ENCODE measurements around the gene BAHCC1. TPM values are rescaled to one million over a fixed set of nuclear protein-coding genes. Genes with fewer than 3 reads are reported as not detected.
A peak's percentile ranks its signal among the peaks of the same experiment; 100 is the strongest.

Gene BAHCC1
- total and polyA plus RNA-seq, 2 donors from 2014 or later = 2.6 to 20.5 TPM

DNA sequence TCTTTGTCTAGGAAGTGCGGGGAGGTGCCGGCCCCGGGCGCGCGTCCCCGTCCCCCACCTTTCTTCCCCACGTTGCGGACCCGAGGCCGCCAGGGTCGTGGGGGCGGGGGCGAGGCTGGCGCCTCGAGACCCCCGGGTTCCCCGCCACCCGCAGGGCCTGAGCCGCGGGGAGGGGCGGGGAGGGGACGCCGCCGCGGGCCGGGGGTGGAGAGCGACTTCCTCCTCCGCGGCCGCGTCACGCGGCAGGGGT lies 119.2 kb downstream of the BAHCC1 start:
- peaks cover 0 to 33% (median 3%) of the 10 kb centered on the region in 3 donors for H3K4me1 ChIP-seq (ENCODE audit: control insufficient read depth in 2 of 3, insufficient read depth in 2 of 3, low read depth in 1 of 3, low read length in 3 of 3)

DNA sequence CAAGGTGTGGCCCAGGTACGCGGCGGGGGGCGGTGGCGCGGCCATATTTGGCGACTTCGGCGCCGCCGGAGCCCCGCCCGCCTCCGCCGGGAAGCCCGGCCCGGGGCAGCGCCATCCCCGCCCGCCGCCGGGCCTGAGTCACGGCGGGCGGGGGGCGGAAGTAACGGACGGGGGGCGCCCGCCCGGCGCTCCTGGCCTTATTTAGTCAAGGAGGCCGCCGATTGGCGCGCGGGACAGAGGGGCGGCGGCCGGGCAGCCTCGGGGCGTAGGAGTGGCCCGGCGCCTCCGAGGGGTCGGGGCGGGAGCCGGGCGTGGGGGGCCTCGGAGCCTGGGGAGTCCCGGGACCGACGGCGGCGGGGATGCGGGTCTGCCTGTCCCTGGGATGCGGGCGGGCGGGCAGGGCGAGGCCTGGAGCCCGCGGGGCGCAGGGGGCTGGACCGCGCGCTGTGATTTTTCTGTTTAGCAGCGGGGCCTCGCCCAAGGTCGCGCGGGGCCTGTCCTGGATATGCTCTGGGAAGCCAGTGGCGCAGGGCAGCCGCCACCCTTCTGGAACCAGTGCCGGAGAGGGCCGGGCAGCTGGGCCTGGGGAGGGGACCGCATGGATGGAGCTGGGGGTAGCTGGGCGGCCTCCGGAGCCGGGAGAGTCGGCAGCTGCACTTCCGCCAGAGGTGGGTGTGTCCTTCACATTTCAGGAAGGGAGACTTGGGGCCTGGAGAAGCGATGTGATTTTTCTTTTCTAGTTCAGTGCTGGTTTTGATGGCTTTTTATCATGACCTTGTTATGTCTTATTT lies 119.7 kb downstream of the BAHCC1 start:
- Histone ChIP-seq H3K4me1 (ENCODE audit: control insufficient read depth in 2 of 3, insufficient read depth in 2 of 3, low read depth in 1 of 3, low read length in 3 of 3) (peaks cover 0 to 36% (median 3%) of the 10 kb centered on the region in 3 donors), H3K9me3 (ENCODE audit: control insufficient read depth in 2 of 3, insufficient read depth in 1 of 3, low read length in 3 of 3) (no peaks in the 10 kb centered on the region), H3K4me3 (ENCODE audit: low read length in 3 of 3) (peak overlapping the region; percentile 73 to 82 (median 76)), H3K9ac (ENCODE audit: low read length in 3 of 3) (peak overlapping the region; percentile 46 to 90 (median 57)), H3K27ac (ENCODE audit: low read depth in 2 of 2, low read length in 2 of 2) (peak overlapping the region; percentile 99), H3K36me3 (ENCODE audit: control insufficient read depth in 2 of 3, insufficient read depth in 3 of 3, low read length in 3 of 3) (peaks cover 10 to 20% (median 11%) of the 10 kb centered on the region in 3 donors), H3K27me3 (ENCODE audit: control insufficient read depth, insufficient read depth, low read length) (no peaks in the 10 kb centered on the region)
- FAIRE-seq (no peak), DNase-seq (peak; percentile 72 to 96 (median 87))
- TF ChIP-seq, protein P1, sequence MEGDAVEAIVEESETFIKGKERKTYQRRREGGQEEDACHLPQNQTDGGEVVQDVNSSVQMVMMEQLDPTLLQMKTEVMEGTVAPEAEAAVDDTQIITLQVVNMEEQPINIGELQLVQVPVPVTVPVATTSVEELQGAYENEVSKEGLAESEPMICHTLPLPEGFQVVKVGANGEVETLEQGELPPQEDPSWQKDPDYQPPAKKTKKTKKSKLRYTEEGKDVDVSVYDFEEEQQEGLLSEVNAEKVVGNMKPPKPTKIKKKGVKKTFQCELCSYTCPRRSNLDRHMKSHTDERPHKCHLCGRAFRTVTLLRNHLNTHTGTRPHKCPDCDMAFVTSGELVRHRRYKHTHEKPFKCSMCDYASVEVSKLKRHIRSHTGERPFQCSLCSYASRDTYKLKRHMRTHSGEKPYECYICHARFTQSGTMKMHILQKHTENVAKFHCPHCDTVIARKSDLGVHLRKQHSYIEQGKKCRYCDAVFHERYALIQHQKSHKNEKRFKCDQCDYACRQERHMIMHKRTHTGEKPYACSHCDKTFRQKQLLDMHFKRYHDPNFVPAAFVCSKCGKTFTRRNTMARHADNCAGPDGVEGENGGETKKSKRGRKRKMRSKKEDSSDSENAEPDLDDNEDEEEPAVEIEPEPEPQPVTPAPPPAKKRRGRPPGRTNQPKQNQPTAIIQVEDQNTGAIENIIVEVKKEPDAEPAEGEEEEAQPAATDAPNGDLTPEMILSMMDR (IDR thresholded peaks at IDR 0.05; ENCODE audit: borderline replicate concordance, extremely low read depth, insufficient read depth) = no peak
- intact Hi-C loops (cut with DNase I) = no loop called here

More for the DNA sequence above, 119.2 kb downstream of the BAHCC1 start:
- Histone ChIP-seq H3K9me3 (ENCODE audit: control insufficient read depth in 2 of 3, insufficient read depth in 1 of 3, low read length in 3 of 3) (no peaks in the 10 kb centered on the region), H3K9ac (ENCODE audit: low read length in 3 of 3) (peak overlapping the region in 2 of 3 donors; percentile 87 to 90), H3K36me3 (ENCODE audit: control insufficient read depth in 2 of 3, insufficient read depth in 3 of 3, low read length in 3 of 3) (peaks cover 11 to 26% (median 14%) of the 10 kb centered on the region in 3 donors), H3K27me3 (ENCODE audit: control insufficient read depth, insufficient read depth, low read length) (no peaks in the 10 kb centered on the region), H3K27ac (ENCODE audit: low read depth in 2 of 2, low read length in 2 of 2) (peak overlapping the region; percentile 99), H3K4me3 (ENCODE audit: low read length in 3 of 3) (peak overlapping the region in 2 of 3 donors; percentile 58 to 73)
- TF ChIP-seq, protein P1 (IDR thresholded peaks at IDR 0.05; ENCODE audit: borderline replicate concordance, extremely low read depth, insufficient read depth) = no peak
- DNase-seq (peak in 1 of 5 donors; percentile 83), FAIRE-seq (no peak)
- intact Hi-C loops (cut with DNase I) = no loop called here

- H3K4me3 ChIP-seq (ENCODE audit: low read length in 3 of 3) = peak overlapping the region; percentile 73 to 82 (median 76)
- H3K27ac ChIP-seq (ENCODE audit: low read depth in 2 of 2, low read length in 2 of 2) = peak overlapping the region; percentile 94
- peak in 2 of 5 donors; percentile 78 to 90 for DNase-seq
- H3K36me3 ChIP-seq (ENCODE audit: control insufficient read depth in 2 of 3, insufficient read depth in 3 of 3, low read length in 3 of 3) = peaks cover 5 to 14% (median 5%) of the 10 kb centered on the region in 3 donors
- peak overlapping the region; percentile 46 to 77 (median 57) for H3K9ac ChIP-seq (ENCODE audit: low read length in 3 of 3)
- no peaks in the 10 kb centered on the region for H3K27me3 ChIP-seq (ENCODE audit: control insufficient read depth, insufficient read depth, low read length)
- TF ChIP-seq, protein P1 (IDR thresholded peaks at IDR 0.05; ENCODE audit: borderline replicate concordance, extremely low read depth, insufficient read depth) = no peak
- H3K4me1 ChIP-seq (ENCODE audit: control insufficient read depth in 2 of 3, insufficient read depth in 2 of 3, low read depth in 1 of 3, low read length in 3 of 3) = peaks cover under 1 to 39% (median 3%) of the 10 kb centered on the region in 3 donors
- intact Hi-C loops (cut with DNase I) = no loop called here
- FAIRE-seq = no peak
- H3K9me3 ChIP-seq (ENCODE audit: control insufficient read depth in 2 of 3, insufficient read depth in 1 of 3, low read length in 3 of 3) = no peaks in the 10 kb centered on the region
Measured at GRCh38 chr17:81515530-81516041, 120.3 kb downstream of the BAHCC1 start.

Small RNA genes lying within 50 kb of the gene (microRNA-seq; reads per million reads assigned to microRNA genes)
- not detected for gene MIR3186
- not detected for gene MIR4740

Other genes starting within 250 kb of the BAHCC1 start
- gene PVALEF, start 229.9 kb upstream of the BAHCC1 start, total RNA-seq = not detected
- not detected for gene PVALEF, start 229.9 kb upstream of the BAHCC1 start, polyA plus RNA-seq (ENCODE audit: insufficient read depth, low read depth, low replicate concordance)
- 4.2 TPM for gene AATK, start 229.2 kb upstream of the BAHCC1 start, total RNA-seq
- 0.65 TPM for gene AATK, start 229.2 kb upstream of the BAHCC1 start, polyA plus RNA-seq (ENCODE audit: insufficient read depth, low read depth, low replicate concordance)
- gene CEP131, start 172.5 kb upstream of the BAHCC1 start, total RNA-seq = 7.5 TPM
- 6.9 TPM for gene CEP131, start 172.5 kb upstream of the BAHCC1 start, polyA plus RNA-seq (ENCODE audit: insufficient read depth, low read depth, low replicate concordance)
- 42.8 TPM for gene TEPSIN, start 156.4 kb upstream of the BAHCC1 start, total RNA-seq
- 13.9 TPM for gene TEPSIN, start 156.4 kb upstream of the BAHCC1 start, polyA plus RNA-seq (ENCODE audit: insufficient read depth, low read depth, low replicate concordance)
- 38.6 TPM for gene NDUFAF8, start 156.1 kb upstream of the BAHCC1 start, total RNA-seq
- 134 TPM for gene NDUFAF8, start 156.1 kb upstream of the BAHCC1 start, polyA plus RNA-seq (ENCODE audit: insufficient read depth, low read depth, low replicate concordance)
- gene SLC38A10, start 100.2 kb upstream of the BAHCC1 start, total RNA-seq = 89.7 TPM
- 72.7 TPM for gene SLC38A10, start 100.2 kb upstream of the BAHCC1 start, polyA plus RNA-seq (ENCODE audit: insufficient read depth, low read depth, low replicate concordance)
- gene ACTG1, start 117.3 kb downstream of the BAHCC1 start, total RNA-seq = 2,632 TPM
- gene ACTG1, start 117.3 kb downstream of the BAHCC1 start, polyA plus RNA-seq (ENCODE audit: insufficient read depth, low read depth, low replicate concordance) = 1,350 TPM
- gene FSCN2, start 132.9 kb downstream of the BAHCC1 start, total RNA-seq = 3.8 TPM
- gene FSCN2, start 132.9 kb downstream of the BAHCC1 start, polyA plus RNA-seq (ENCODE audit: insufficient read depth, low read depth, low replicate concordance) = 0.26 TPM
- 28.6 TPM for gene FAAP100, start 156.9 kb downstream of the BAHCC1 start, total RNA-seq
- gene FAAP100, start 156.9 kb downstream of the BAHCC1 start, polyA plus RNA-seq (ENCODE audit: insufficient read depth, low read depth, low replicate concordance) = 13.2 TPM
- gene NPLOC4, start 241.7 kb downstream of the BAHCC1 start, total RNA-seq = 86.4 TPM
- gene NPLOC4, start 241.7 kb downstream of the BAHCC1 start, polyA plus RNA-seq (ENCODE audit: insufficient read depth, low read depth, low replicate concordance) = 41.5 TPM
- gene TSPAN10, start 241.7 kb downstream of the BAHCC1 start, total RNA-seq = 2.1 TPM
- 1.9 TPM for gene TSPAN10, start 241.7 kb downstream of the BAHCC1 start, polyA plus RNA-seq (ENCODE audit: insufficient read depth, low read depth, low replicate concordance)